Glomerular visceral epithelial cell (primary cell): ENCODE measurements around the gene ZIC4.
A peak's percentile ranks its signal among the peaks of the same experiment; 100 is the strongest.

Experiments used
- DNase-seq: peaks from one replicate; pipeline ENCODE4 v3.0.0-alpha.2; 2016; ENCODE audit errors: extremely low spot score

The ZIC4 gene

DNA sequence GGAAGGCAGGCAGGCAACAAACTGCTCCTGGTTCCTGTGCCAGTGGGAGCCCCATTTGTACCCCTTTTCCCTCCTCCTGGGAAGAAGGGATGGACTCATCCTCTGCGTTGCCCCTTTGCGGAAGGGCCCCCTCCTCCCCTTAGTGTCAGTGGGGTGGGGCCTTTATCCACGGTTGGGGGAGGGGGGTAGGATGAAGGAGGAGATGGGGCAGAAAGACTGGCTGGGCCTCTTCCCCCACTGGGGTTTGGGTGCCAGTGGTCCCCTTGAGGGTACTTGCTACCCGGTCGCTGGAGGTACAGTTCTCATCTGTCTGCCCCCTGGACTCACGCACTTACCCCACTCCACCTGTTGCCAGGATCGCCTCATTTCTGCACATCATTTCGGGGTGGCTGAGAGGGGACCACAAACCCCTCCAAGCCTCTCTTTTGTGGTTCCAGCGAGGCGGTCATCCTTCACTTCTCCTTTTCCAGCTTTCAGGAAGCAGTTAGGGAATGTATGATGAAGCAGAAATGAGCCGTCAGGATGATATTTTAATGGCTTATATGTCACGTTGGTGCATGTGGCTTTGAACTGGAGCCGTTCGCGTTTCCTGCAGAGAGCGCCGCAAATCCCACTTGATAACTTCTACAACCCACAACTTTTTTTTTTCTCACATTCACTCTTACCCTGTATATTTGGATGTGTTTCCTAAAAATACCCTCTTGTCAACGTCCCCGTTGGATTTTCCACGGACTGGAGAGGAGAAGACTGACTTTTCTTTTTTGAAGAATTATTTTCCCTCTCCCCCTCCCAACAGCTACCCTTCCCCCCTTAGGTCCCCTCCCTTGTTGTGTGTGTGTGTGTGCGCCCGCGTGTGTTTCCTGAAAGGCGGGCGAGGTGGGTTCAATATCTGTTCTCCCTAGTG, at the start of gene ZIC4:
ZIC4 (minus strand) TSS at position 516 of the 904 bp plus-strand sequence. CDS start 3,746 bp downstream, outside the sequence.
- no peak for DNase-seq

DNA sequence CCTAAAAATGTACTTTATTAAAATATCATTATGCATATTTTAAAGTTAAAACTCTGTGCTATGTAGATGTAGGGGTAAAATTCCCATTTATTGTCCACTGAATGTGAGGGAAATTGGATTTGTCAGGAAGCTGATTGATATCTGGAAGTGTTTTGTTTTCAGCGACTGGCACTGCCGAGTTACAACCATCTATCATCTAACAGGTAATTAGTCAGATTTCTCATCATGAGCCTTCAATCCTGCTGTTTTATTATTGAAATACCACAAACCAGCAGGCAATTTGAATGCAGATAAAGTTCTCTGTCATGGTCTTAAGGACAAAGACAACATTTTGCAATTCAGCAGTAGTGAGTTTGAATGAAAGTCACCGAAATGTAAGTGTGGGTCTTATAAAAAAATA, 43.3 kb upstream of the ZIC4 start:
- no peak for DNase-seq

DNA sequence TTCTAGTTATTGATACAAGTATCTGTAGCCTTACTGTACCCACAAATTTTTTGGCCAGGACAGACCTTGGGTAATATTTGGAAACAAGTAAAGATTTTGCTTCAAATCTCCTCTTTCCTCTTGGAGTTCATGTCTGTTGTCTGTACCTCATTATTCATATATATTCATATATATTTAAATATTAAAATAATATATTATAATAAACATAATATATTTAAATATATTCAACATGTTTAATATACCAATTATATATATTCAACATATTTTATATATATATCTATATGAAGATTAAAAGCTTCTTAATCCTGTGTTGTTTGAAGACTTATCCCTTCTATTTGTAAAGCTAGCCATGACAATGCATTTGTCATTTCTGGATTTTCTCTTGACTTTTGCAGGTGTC, 40.9 kb upstream of the ZIC4 start:
- no peak for DNase-seq

DNA sequence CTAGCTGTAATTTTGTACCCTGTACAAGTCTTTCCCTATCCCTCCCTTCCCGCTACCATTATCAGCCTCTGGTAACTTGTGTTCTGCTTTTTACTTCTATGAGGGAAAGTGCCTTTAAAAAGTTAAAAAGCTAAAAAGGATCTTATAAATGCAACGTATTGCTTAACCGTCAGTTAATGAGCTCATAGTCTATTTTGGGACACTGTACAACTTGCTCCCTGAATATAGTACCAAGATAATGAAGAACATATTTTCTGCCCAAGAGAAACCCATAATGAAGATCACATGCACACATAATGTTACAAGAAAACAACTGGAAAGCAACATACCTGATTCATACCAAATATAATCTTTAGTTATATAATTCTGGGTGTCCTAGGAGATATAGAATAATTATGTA, 25.4 kb upstream of the ZIC4 start:
- DNase-seq = no peak

DNA sequence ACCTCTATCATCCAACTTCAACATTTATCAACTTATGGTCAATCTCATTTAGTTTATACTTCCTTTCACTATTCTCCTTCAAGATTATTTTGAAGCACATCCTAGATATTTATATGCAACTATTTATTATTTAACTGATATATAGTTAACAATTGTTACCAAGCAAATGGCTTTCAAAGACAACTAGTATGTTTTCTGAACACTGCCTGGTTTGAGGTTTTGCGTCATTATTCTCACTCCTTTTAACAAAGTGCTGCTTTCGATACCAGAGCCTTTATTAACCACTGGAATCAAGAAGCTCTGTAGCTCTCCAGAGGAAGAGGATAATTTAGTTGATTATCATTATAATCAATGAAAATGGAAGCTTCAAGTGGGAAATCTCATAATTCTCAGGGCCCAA, 22.4 kb upstream of the ZIC4 start:
- DNase-seq = no peak

DNA sequence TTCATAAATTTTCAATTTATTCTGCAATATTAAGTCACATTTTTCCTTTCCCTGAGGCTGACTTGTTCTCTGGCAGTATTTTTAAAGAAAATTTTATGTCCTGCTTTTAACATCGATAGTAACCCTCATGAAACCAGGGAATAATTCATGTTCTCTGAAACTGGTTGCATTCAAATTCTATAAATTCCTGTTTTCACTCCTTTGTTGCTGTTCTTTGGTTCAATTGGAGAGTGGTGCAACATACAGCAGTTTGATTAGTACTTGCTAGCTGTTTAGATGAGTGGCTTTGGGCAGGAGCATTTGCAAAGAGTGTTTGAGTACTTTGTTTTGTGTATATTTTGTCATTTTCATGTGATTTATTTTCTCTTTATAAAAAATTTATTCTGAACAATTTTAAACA, 22.0 kb upstream of the ZIC4 start:
- no peak for DNase-seq

DNA sequence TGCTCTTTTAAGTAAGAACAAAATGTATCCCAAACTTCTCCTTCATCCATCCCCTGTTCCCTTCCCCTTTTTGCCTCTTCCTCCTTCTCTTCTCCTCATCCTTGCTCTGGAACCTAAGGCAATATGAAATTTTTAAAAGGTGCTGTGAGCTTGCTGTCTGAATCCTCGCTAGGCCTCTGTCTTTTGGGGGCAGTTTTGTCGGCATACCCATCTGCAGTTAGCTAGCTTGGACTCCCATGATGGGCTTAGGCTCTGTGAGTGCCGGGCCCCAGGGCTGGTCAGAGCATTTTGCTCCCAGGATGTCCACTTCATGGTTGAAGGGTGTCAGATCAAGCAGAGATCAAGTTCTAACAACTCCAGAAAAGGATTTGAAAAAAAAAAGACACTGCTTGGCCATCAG, 21.4 kb upstream of the ZIC4 start:
- no peak for DNase-seq

DNA sequence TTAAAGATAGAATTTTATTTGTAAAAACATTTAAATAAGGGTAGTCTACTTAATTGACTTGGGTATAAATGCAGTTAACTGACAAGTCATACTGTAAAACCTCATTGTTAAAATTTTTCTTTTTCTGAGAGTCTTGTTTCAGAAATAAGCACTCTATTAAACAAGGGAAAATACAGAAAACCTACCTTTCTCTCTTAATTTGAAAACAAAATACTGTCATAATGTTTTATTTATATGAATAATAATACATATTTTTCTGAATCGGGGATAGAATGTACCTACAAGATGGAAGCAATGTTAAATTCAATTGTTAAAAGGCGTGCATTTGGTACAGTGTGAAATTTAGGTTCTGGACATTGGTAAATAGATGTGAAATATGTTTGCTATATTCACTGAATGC, 20.6 kb upstream of the ZIC4 start:
- no peak for DNase-seq

DNA sequence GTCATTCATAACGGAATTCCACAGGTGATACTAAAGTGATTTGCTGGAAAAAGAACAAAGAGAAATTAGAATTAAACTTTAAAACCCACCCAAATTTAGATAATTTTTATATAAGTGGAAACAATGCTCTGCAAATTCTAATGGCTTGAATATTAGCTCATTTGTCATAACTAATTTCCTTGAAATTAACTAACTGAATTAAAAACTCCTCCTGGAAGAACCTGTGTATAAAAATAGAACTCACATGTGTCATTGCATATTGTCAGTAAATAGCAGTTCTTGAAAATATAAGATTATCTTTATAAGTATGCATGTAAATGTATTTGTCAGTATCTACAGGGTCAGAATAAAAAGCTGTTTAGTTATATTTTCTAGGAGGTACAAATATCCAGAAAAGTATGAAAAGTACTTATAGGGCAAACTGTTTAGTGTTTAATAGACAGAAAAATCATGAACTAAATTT, 19.1 kb upstream of the ZIC4 start:
- DNase-seq = no peak

DNA sequence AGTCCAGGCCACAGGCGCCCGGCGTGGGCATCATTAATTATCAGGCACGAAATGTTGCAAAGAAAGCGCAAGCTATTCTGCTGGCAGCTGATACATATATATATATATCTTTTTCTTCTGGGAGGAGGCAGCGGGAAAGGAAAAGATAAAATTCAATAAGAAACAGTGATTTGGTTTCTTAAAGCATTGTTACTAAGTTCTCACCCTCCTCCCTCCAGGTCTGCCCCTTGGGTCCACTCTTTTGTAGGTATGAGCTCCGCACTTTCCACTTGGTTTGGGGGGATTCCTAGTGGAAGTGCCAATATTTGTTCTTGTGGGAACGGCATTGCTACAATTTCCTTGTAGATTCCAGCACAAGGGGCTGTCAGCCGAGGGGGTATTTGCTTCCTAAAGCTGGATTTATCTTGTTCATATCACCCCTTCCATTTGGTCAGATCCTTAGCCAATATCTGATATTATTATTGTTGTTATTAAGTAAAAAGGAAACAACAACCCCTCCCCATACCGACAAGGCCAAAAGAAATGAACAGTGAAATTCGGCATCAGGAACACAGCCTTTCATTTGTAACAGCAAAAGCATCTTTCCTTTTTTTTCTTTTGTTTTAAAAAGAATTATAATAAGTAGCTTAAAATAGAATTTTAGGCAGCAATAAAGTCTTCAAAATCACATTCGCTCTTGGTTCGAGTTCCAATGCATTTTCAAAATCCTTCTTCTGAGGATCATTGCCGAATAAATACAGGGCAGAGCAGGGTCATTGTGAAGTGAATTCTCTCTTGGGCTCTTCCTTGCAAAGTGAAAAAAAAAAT, 18.4 kb upstream of the ZIC4 start:
- no peak for DNase-seq

DNA sequence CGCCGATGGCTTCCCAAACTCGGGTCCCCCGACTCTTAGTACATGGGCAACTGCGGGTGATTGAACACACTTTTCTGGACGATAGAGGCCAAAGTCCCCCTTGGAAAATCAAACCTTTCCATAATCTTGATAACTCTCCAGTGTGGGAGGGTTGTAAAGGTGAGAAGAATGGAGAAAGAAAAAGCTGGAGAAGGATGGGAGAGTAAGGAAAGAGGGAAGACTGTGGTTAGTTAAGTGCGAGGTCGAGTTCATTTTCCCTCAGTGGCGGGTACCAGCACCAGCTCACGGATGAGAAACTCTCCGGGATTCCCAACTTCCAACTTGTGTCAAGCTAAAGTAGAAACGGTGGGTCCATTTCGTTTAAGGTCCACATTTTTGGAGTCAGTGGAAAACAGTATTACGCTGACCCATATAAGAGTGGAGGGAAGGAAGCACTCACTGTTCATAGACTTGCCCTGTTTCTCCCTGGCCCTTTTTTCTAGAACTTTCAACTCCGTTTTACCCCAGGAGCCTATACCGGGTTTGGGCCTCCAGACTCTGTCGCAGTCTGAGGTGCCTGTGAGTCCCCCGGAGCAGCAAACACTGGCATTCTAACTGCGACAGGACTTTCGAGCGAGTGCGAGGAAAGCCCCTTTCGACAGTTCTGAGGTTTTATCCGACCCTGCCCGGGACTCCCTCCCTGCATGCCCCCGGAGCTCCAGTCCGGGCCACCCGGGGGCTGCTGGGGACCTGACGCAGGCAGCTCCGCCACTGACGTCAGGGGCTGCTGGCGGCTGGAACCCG, 17.6 kb upstream of the ZIC4 start:
- no peak for DNase-seq

DNA sequence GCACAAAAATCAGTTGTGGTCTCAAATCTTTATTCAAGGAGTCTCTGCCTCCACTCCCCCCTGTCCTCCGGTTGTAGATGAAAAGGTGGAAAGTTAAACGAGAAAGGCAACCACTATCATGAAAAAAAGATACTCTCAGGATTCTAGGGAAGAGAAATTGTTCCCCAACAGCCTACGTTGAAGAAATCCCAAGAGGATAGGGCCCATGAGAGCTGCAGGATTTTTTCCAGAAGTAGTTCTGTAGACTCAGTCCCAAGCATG, 17.1 kb upstream of the ZIC4 start:
- DNase-seq = no peak

DNA sequence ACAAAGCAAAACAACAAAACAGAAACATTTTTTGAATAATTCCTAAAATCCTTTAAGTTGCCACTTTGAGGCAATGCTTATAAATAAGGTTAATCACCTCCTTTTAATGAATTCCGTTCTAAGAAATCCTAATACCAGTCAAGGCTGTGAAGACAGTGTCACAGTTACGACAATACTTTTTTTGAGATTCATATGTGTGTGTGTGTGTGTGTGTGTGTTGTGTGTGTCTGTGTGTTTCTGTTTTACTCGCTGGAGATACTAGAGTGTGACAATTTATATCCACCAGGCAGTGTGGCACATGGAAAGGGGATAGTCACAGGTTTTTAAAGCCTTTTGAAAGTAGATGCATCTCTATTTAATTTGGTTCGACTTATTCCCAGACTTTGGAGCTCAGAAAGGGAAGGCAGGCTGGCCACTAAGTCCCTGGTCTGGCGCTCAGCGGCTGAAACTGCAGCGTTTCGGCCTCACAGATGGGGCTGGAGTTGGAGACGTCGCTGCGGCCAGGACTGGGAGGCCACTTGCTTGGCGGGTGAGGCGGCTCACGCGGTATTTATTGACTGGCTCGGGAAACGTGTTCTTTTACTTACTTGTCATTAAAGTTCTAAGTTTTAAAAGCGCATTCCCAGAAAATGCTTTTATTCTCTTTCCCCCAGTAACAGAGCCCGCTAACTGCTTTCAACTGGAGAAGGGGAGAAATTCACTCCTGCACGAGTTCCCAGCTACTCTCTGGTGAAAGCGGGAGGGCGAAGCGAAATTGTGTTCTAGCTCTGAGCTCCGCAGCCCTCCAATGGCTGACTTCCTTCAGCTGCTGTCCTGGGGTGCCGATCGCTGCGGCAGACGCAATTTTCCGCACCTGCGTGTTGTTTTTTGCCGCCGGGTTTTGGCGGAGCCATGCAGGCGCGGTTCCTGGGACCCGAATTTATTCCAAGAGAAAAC, 16.5 kb upstream of the ZIC4 start:
- peak; percentile 22 for DNase-seq

DNA sequence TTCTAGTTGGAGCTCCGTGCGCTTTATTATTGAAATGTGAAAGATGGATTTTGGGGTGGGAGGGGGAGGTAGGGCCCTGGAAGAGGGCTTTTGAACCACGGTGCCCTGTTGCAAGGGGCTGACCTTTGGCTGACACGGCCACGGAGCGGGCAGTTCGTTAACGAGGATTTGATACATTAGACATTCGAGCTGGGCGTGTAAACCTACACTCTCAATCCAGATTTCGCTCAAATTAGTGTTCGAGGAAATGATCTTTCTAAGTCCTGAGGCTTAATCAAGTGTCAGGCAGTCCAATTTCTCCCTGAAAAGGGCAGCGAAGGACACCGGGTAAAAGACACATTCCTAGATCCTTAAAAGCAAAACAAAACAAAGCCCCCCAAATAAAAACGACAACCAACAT, 15.9 kb upstream of the ZIC4 start:
- DNase-seq = no peak

DNA sequence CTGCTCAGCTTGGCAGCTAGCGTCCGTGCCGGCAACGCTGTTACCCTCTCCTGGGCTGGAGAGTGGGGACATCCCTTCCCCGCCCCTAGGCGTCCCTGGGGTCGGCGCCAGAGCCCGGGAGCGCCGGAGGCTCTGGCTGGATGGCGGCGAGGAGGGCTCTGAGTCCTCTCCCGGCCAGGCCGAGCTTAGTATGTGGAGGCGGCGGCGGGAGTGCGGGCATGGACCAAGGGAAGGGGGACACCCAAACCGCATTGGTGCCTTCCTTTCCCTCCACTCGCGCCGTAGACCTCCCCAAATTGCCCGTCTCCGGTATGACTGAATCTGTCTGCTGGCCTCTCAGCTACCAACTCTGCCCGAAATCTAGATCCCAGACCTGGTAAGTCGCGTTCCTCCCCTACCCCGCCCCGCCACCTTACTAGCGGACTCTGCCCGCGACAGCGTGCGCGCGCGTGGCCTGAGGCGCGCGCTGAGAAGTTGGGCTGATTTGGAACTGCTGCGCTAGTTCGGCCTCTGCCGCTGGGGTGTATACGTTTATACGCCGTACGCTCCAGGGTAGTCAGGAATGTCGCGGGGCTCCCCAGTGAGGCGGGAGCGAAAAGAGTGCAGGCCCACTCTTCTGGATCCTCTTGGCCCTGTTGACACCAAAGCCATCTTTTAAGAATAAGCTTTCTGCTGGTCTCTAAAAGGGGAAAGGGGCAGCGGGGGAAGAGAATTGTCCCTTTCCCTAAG, 15.0 kb upstream of the ZIC4 start:
- DNase-seq = no peak

DNA sequence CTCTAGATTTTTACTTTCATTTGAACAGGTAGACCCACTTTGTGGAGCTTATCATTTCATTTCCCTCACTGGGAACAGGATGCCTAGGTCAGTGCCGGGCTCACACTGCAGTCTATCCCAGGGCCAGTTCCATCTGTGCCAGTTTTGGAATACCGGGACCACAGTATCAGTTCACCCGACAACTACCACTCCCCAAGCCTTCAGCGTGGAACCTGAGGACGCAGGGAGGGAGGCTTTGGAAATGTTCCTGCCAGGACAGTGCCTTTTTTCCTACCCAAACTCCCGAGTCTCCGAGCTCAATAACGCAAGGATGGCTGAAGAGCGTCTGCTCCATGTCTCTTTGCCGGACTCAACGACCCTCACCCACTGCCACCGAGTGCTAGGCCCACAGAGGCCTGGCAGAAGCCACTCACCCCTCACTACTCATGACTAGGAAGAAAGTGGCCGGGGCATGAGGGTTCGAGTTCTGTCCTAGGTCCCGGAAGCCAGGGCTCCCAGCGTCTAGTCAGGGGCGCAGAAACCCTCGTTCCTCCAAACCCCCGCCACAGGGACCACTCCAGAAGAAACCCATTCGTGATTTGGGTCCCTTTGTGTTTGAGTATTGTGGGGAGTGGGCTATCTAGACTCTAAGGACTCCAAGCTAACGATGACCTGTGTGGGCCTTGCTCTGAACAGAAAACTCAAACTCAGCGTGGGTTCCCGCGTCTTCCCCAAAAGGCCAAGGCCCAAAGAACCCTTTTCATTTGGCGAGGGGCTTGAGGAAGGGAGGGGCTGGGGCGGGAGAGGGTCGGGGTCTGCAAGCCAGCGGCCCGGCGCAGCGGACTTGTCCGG, 14.2 kb upstream of the ZIC4 start:
- no peak for DNase-seq

DNA sequence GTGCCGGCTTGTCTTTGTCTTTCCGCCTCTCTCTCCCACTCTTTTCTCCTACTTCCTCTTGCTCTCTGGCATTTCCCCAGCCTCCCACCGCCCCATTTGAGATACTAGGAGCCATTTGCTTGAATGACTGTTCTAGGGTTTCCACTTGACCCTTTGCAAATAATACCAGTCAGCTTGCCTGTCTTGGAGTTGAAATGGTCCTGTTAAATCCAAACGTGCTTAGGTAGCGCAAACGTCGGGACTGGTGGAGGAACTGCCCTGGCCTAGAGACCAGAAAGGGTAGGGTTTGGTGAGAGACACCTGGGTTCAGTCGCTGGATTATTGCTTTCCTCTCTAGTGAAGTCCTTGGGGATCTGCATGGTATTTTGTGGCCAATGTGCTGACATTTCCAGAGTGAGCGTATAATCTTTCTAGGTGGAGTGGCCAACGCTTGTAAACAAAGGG, 13.5 kb upstream of the ZIC4 start:
- DNase-seq = no peak

DNA sequence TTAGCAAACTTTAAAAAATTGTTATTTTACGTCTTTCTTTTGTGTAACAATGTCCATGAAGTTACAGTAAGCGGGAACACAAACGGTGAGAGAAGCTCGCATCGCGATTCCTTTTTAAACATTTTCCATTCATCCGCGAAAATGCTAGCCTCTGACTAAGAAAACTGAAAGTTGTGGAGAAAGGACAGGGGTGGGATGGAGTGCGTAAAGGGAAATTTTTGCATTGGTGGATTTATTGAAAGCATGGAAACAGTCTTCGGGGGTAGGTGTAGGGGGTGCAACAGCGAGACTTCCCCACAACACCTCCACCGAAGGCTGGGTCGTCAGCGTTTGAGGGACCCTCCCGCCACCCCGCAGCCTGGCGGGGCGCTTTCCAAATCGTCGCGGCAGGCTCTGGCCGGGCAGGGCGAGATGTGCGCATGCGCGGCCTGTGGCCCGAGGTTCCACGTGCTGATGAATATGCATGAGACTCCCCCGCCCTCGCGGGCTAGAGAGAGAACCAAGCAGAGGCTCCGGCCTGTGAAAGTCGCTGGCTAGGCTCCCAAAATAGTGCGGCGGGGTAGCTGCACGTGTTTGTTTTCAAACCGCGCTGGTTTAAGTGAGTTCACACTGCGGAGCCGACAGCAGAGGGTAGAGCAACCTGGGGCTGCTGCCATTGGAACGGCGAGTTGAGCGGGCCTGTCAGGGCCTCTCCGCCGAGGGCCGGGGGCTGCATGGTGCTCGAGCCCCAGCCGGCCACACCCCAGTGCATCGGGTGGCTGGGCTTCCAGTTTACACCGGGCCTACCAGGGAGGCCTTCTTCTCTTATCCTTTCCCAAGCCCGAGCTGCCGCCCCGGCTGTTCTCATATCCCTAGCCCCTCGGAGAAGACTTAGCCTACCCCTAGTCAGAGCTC, 12.7 kb upstream of the ZIC4 start:
- peak; percentile 30 for DNase-seq

DNA sequence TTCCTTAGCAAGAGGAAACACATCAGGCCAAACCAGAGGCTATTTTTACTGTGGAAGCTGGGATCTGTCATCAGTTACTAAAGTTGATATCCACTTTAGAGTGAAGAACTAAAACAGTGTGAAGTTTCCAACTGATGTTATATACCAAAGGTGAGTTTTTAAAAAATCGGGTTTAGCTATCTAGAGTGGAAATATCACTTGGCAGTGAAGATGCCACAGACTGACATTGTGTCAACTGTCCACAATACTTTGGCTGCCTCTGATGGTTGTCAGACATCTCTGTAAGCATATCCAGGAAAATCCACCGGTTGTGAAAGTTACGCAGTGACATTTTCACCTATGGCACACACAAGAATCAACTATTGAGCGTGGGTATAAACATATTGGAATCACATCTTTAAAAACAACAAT, 12.0 kb upstream of the ZIC4 start:
- no peak for DNase-seq
